ENCODE measurements around the gene MICALL1.

DNA sequence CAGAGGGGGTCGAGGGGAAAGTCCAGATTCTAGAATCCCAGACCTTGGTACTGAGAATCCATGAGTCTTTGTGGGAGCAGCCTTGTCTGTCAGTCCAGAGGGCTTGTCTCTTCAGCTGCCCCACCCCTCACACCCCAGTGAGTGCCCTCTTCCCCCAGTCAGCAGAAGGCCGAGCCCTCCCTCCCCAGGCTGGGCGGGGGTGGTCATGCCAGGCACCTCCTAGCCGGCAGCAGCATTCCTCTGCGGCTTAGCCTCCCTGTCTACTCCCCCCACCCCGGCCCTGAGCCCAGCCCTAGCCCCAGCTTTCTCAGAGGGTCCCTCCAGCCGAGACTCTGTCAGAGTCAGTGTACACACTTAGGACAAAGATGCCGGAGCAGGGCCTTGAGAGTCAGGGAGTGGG is 73.7 kb downstream of the MICALL1 start:
- TF ChIP-seq, protein P1, sequence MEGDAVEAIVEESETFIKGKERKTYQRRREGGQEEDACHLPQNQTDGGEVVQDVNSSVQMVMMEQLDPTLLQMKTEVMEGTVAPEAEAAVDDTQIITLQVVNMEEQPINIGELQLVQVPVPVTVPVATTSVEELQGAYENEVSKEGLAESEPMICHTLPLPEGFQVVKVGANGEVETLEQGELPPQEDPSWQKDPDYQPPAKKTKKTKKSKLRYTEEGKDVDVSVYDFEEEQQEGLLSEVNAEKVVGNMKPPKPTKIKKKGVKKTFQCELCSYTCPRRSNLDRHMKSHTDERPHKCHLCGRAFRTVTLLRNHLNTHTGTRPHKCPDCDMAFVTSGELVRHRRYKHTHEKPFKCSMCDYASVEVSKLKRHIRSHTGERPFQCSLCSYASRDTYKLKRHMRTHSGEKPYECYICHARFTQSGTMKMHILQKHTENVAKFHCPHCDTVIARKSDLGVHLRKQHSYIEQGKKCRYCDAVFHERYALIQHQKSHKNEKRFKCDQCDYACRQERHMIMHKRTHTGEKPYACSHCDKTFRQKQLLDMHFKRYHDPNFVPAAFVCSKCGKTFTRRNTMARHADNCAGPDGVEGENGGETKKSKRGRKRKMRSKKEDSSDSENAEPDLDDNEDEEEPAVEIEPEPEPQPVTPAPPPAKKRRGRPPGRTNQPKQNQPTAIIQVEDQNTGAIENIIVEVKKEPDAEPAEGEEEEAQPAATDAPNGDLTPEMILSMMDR (IDR thresholded peaks at IDR 0.05; ENCODE audit: low read depth, low read length, poor library complexity, severe bottlenecking): no peak
- no peak for TF ChIP-seq EZH2phosphoT487 (IDR thresholded peaks at IDR 0.05; ENCODE audit: borderline replicate concordance, low read length)
